Fibroblast of the aortic adventitia (primary cell): ENCODE data around the gene PHF2. TPM values are rescaled to one million over a fixed set of nuclear protein-coding genes. Genes with fewer than 3 reads are reported as not detected.

ENCODE experiments used
- DNase-seq: peaks from one replicate; pipeline ENCODE4 v3.0.0-alpha.2; 2010; ENCODE audit warnings: low read depth
- H3K4me3 ChIP-seq: 2 replicates; pipeline ENCODE4 v1.5.1; 2011; ENCODE audit warnings: low read depth, mild to moderate bottlenecking, control low read depth, low read length, moderate library complexity
- total RNA-seq: library from RNA; depleted of rRNA; stranded (reverse); fragments of >200 nt; gene quantifications from 2 replicates; pipeline ENCODE4 v1.2.3, GENCODE V29; 2012; ENCODE audit warnings: low replicate concordance
- TF ChIP-seq, protein P1 (sequence below): IDR thresholded peaks from 2 replicates; pipeline ENCODE4 v1.5.1; 2011; ENCODE audit warnings: mild to moderate bottlenecking, low read length, control low read depth, inconsistent platforms; ENCODE audit not compliant: insufficient read depth

The PHF2 gene
- total RNA-seq, 1 donor = 14.2 TPM

GRCh38 chr9:93599571-93600403 is 23.4 kb downstream of the PHF2 start:
- TF ChIP-seq, protein P1, sequence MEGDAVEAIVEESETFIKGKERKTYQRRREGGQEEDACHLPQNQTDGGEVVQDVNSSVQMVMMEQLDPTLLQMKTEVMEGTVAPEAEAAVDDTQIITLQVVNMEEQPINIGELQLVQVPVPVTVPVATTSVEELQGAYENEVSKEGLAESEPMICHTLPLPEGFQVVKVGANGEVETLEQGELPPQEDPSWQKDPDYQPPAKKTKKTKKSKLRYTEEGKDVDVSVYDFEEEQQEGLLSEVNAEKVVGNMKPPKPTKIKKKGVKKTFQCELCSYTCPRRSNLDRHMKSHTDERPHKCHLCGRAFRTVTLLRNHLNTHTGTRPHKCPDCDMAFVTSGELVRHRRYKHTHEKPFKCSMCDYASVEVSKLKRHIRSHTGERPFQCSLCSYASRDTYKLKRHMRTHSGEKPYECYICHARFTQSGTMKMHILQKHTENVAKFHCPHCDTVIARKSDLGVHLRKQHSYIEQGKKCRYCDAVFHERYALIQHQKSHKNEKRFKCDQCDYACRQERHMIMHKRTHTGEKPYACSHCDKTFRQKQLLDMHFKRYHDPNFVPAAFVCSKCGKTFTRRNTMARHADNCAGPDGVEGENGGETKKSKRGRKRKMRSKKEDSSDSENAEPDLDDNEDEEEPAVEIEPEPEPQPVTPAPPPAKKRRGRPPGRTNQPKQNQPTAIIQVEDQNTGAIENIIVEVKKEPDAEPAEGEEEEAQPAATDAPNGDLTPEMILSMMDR = no peak
- no peak for DNase-seq
- no peak overlapping the region for H3K4me3 ChIP-seq

GRCh38 chr9:93600504-93600903 is 24.1 kb downstream of the PHF2 start:
- H3K4me3 ChIP-seq = no peak overlapping the region
- TF ChIP-seq, protein P1 = no peak
- DNase-seq = no peak

GRCh38 chr9:93601063-93601462 is 24.7 kb downstream of the PHF2 start:
- no peak for DNase-seq
- H3K4me3 ChIP-seq = no peak overlapping the region
- TF ChIP-seq, protein P1 = no peak

DNA sequence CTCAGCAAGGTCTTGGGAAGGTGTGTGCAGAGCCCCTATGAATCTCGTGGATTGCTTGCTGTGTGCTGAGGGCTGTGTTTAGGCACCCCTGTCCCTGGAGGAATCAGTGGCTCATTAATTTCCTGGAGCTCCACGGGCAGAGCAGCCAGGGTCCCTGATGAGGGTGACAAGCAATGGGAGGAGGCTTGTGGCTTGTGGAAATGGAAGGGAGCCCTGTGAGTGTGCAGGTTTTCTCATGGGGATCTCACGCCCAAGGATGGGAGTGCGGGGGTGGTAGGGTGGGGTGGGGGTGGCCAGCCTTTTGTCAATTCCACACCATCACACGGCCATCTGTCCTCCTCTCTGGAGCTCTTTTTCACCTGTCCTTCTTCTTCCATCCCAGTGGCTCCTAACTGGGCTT is 25.3 kb downstream of the PHF2 start:
- DNase-seq = no peak
- no peak overlapping the region for H3K4me3 ChIP-seq
- TF ChIP-seq, protein P1 = no peak

DNA sequence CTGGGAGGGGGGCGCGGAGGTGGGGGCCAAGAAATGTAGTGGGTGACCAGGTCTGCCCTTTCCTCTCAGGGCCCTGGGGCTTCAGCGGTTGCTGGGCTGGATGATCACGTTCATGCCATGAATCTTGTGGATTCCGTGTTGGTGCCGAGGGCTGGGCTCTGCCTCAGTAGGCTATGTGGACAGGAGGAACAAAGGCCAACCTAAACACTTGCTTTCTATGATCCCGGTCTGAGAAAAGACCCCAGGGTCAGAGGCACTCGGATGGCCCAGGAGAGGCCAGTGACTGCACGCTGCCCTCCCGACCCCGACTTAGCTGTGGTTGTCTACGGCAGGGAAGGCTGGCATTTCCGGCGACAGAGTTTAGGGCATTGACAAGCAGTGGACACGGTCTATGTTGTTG is 26.6 kb downstream of the PHF2 start:
- H3K4me3 ChIP-seq = no peak overlapping the region
- TF ChIP-seq, protein P1 = no peak
- no peak for DNase-seq

GRCh38 chr9:93603906-93604326 is 27.5 kb downstream of the PHF2 start:
- H3K4me3 ChIP-seq = no peak overlapping the region
- TF ChIP-seq, protein P1 = no peak
- DNase-seq = no peak
